Hepatocyte (in vitro differentiated cells): ENCODE measurements around the gene KAT2B.

Experiments
- CTCF ChIP-seq: fragments of 200-600 bp; sonication (generic); IDR thresholded peaks from 2 replicates; pipeline ENCODE4 v1.5.1; 2016; ENCODE audit warnings: antibody characterized with exemption, mild to moderate bottlenecking; ENCODE audit not compliant: poor library complexity
- EZH2 ChIP-seq: fragments of 200-600 bp; sonication (generic); IDR thresholded peaks from 2 replicates; pipeline ENCODE4 v1.6.1; 2016; ENCODE audit warnings: antibody characterized with exemption, mild to moderate bottlenecking, borderline replicate concordance

GRCh38 chr3:20012164-20012563 is 28.1 kb upstream of the KAT2B start, which contains the start of gene PP2D1:
- TF ChIP-seq CTCF (no peak), EZH2 (no peak)
